LoVo (cell line): Measurements from ENCODE around the gene SNAPC2.

Source experiments
- DNase-seq: peaks from one replicate; pipeline ENCODE4 v3.0.0-alpha.2; 2016; ENCODE audit warnings: low spot score

The SNAPC2 gene

DNA sequence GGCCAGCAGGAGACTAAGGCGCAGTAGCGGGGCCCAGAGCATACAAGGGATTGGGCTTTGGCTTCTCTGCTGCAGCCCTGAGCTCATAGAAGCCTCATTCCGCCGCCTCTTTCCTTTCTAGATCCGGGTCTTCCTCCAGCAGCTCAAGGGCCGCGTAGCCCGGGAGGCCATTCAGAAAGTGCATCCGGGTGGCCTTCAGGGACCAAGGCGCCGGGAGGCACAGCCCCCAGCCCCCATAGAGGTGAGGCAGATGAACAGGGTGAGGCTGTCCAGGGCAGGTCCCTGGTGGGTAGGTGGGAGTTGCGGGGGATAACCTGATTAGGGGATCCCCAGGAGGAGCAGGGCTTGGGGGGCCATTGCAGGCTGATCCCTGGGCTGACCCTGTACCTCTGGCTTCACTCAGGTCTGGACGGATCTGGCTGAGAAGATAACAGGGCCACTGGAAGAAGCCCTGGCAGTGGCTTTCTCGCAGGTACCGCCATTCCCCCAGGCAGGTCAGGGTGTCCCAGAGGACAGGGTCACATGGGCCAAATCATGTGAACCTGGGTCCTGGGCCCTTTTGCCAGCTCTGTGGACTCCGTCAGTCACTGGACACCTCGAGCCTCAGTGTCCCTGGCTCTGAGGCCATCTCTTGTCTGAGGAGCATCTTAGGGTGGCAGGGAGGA lies 1.3 kb downstream of the SNAPC2 start:
- no peak for DNase-seq

DNA sequence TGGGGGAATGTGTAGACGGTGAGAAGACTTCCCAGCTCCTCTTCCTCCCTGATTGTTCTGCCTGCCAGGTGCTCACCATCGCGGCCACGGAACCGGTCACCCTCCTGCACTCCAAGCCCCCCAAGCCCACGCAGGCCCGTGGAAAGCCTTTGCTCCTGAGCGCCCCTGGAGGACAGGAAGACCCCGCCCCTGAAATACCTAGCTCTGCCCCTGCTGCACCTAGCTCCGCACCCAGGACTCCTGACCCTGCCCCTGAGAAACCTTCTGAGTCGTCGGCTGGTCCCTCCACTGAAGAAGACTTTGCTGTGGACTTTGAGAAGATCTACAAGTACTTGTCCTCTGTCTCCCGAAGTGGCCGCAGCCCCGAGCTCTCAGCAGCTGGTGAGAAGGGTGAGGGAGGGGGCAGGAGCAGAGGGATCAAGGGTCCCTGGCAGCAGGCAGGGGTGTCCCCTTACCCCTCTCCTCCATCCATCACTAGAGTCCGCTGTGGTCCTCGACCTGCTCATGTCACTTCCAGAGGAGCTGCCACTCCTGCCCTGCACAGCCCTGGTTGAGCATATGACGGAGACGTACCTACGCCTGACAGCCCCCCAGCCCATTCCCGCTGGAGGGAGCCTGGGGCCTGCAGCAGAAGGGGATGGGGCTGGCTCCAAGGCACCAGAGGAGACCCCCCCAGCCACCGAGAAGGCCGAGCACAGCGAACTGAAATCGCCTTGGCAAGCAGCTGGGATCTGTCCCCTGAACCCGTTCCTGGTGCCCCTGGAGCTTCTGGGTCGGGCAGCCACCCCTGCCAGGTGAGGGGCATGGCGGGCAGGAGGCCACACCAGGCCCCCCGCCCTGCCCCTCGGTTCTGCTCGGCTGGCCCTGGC lies 2.1 kb downstream of the SNAPC2 start:
- DNase-seq = no peak

DNA sequence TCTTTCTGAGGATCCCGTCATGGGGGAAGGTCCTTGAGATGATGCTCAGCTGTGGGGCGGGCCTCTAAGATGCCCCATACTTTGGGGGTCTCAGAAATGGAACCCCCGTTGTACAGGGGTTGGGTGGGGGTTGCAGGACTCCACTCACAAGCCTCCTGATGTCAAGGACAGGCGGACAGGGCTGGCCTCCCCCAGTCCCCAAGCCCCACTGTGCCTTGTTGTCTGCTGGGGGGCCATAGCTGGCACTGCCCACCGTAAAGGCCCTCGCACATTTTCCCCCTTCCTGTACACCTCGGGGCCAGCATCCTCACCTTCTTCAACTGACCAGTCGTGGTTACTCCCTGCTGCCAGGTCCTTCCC lies 2.7 kb downstream of the SNAPC2 start:
- DNase-seq = no peak

DNA sequence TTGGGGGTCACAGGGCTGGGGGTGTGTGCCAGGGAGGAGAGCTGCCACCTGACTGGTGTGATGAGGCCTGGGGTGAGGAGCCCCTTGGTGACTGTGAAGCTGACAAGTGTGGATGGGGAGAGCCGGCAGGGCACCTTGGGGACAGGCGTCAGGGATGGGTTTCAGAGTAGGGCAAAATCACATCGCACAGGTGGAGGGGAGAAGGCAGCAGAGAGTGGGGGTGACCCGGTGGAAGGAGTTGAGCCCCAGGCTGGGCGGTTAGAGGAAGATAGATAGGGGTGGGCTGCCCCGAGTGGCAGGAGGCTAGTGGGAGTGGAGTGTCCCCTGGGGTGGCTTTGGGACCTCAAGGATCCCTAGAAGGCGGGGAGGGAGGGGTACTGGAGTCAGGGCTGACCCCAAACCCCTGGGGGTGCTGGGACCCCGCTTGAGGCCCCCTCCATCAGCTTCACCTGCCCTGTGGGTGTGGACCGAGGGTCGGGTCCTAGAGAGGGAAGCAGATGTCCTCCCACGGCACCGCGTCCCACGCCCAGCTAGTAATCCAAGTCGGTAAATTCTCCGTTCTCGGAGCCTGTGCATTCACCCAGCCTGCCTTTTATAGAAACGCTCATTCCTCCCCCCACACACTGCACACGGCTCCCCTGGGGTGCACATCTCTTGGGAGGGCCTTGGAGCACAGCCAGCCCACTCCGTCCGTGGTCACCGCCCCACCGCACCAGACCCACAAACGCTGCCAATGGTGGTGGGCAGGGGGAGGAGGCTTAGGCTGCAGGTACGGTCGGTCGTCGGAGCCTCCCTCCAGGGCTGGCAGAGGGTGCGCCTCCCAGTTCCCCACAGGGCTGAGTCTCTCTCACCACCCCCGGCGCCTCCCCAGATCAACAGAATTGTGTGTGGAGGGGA lies 3.4 kb downstream of the SNAPC2 start:
- DNase-seq = no peak

DNA sequence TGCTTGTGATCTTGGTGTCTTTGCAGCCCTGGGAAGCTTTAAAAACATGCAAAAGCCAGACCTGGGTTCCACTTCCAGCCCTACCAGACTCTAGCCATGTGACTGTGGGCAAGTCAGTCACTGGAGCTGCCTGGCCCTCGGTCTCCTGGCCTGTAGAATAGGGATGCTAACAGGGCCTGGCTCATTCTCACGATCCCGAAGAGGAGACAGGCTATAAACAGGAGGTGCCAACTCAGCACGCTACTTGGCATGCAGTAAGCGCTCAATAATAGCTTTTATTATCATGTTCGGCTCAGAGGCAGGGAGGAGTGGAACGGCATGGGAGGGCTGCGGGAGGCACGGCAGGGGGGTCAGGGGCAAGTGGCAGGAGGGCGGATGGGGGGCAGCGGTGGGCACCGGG lies 4.1 kb downstream of the SNAPC2 start:
- DNase-seq = no peak

DNA sequence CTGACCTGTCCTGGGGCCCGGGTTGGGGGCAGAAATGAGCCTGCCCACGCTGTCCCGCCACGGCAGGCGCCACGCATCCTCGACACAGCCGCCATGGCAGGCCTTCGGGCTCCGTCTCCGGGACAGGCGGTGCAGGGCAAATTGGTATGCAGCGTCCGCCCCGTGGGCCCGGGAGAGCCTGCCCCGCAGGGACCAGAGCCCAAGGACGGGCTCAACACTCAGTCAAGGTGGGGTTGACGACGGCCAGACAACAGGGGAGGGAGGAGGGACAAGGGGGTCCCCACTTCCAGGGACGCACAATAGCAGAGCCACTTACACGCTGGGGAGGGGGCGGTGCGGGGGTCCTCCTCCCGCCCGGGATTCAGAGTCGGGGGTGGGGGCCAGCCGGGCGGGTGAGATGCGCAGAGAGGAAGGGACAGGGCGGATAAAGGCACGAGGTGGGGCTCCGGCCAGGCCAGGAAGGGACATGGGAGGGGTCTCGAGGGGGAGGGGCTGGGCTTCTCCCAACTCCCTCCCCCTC lies 4.6 kb downstream of the SNAPC2 start:
- DNase-seq = no peak

DNA sequence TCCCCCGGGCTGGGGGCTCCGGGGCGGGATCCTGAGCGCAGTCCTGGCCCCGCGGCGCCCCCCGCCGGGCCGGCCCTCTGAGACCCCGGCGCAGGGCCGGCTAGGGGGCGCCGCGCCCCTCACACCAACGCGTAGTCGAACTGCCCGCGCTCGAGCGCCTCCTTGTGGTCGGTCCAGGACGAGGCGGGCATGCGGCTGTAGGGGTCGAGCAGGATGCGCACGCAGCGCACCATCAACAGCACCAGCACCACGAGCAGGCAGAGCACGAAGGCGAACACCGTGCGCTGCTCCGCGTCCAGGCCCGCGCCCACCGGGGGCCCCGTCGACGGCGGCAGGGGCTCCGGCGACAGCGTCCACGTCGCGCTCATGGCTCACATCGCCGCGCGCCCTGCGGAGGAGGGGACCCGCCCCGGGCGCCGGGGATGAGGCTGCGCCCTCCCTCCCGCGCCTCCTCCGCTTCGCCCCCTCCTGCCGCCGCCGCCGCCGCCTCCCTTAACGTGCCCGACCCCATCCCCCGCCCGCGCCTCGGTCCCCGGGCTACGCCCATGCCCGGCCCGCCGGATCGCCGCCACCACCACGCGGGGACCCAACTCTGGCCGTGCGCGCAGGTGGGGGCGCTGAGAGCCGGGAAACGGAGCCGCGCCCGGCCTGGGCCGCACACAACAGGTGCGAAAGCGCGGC lies 5.2 kb downstream of the SNAPC2 start:
- peak; percentile 73 for DNase-seq

DNA sequence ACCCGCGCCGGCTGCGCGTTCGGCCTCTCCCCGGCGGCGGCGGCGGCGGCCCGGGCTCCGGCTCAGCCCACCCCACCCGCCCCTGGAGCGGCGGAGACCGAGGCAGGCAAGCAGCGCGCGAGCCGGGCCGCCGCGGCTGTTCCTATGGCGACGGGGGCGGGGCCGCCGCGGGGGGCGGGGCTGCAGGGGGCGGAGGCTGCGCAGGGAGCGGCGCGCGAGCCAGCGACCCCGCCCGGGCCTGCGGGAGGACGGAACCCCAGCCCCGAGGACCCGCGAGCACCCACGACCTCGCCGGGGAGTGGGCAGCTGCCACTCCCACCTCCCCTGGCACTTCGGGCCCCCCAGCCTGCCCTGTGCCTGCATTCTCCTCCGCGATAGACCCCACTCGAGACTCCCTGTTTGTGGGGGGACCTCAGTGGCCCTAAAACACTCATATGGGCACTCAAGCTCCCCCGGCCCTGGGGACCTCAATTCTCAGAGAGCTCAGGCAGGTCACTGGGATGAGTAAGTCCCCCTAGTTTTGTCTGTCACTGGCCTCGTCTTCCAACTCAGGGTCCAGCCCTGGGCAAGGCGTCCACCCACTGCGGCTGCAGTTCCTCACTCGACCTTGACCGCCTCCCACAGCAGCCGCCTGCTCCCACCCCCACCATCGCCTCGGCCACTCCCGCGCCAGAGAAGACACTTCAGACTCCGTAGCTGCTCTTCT lies 6.0 kb downstream of the SNAPC2 start, which contains the start of gene CTXN1:
CTXN1 (minus strand) TSS at position 115 of the 706 bp plus-strand sequence. CDS start 597 bp downstream, outside the sequence.
- peak; percentile 72 for DNase-seq

DNA sequence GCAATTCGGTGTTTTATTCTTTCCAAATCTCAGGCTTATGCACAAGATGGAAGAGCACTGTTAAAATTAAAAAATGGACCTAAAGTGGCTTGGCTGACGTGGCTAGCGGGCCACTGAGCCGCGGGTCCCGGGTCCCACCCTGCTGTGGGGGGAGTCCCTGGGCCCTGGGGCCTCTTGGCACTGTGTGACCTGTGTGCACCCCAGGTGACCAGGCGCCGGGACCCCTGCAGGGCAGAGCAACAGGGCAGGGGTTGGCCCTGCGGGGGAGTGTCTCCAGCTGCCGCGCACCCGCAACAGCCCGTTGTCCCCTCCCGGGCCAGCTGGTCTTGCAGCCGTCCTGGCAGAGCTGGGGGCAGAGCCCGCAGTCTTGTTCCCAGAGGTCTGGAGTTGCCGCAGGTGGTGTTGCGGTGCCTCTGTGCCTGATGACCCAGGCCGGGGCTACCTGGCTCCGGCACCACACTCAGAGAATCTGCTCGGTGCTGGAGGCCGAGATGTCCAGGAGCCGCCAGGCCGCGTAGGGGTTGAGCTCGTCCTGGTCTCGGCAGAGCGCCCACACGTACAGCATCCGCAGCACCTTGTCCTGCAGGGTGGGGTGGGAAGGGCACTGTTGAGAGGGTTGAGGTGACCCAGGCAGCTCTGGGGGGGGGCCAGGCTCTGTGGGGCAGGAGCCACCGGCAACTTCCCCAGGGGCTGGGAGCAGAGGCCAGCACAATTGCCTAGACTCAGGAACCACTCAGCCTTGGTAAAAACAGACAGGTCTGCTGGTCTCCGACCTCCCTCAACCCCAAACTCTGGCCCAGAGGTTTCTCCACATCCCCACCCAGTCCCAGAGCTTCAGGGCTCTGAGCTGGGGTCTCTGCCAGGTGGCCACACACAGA lies 6.8 kb downstream of the SNAPC2 start:
- DNase-seq = no peak

DNA sequence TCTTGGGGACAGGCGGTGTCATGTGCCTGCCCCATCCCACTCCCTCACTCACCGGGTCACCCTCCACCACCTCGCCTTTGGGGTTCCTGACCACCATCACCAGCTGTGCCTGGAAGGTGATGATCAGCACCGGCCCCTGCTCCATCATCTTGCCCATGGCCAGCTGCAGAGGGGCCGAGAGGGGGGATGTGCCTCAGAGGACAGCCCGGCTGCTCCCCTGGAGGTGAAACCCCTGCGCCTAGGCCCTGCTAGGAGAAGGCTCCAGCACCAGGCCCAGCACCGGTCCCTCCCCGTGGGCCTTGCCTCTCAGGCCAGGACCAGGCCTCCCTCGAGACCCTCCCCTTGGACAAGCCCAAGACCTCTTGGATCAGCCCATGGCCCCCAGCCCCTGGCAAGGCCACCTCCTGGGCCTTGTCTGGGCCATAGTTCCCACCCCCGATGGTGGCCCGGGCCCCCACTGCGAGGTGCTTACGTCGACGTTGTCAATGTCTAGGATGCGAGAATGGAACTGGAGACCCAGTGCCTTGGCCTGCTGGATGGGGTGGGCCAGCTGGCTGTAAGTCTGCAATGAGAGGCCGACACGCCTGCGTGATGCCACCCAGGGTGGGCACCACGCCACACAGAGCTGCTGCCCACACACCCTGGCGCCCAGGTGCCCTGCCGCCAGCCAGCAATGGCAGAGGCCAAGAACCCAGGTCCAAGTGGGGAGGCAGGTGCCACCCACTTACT lies 7.6 kb downstream of the SNAPC2 start:
- DNase-seq = no peak

DNA sequence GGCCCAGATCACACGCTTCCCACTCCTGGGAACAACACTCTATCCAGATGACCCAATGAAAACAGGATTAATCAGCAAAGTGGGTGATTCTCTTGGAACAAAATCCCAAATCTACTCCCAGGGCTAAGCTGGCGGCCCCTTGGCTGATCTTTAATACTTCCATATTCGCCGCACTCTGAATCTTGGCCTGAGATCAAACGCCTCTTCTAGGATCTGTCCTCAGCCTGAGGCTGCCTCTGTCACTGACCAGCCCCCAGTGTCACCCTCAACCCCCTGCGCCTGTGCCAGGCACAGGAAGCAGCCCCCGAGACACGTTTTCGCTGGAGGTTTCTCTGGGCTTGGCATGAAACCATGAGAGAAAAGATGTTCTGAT lies 8.2 kb downstream of the SNAPC2 start:
- DNase-seq = no peak

DNA sequence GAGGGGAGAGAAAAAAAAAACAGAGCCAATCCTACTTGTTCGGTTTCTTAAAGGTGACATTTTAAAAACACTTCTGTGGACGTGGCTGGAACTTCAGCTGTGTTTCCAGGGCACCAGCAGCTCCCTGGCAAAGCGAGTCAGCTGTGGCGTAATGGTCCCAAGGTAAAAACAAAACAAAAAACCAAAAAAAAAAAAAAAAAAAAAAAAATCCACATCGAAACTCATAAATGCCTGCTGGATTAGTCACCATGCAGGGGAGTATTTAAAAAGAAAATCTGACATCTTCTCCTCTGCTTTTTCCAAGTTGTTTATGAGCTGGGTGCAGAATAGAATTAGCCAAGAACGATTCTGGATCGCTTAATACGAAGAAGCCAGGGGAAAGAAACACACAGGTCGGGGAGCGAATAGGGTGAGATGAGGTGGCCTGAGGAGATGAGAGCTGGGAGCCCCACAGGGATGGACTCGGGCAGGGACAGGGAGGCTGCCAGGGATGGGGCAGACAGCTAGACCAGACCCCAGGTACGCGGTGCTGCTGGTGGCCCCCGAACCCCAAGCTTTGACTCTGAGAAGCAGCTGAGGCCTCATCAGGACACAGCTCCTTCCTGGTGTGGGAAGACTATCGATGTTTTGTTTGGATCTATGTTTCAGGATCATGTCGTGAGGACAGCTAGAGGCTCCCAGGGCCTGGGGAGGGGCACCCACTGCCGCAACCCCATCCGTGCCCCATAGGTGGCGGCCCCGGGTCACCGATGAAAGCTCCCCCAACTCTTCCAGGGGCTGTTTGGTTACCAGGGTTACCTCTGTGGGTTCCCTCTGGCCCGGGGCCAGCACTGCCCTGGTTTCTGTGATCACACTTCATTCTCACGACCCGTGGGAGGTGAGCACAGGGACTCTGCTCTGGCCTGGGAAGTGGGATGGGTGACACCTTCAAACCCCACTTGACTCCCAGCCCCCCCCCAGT lies 8.9 kb downstream of the SNAPC2 start:
- DNase-seq = peak; percentile 54

DNA sequence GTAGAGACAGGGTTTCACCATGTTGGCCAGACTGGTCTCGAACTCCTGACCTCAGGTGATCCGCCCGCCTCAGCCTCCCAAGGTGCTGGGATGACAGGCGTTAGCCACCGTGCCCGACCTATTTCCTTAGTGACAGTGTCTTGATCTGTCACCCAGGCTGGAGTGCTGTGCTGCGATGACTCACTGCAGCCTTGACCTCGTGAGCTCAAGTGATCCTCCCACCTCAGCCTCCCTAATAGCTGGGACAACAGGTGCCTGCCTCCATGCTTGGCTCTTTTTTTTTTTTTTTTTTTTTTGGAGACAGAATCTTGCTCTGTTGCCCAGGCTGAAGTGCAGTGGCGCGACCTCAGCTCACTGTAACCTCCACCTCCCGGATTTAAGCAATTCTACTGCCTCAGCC lies 9.9 kb downstream of the SNAPC2 start:
- DNase-seq = peak; percentile 16

DNA sequence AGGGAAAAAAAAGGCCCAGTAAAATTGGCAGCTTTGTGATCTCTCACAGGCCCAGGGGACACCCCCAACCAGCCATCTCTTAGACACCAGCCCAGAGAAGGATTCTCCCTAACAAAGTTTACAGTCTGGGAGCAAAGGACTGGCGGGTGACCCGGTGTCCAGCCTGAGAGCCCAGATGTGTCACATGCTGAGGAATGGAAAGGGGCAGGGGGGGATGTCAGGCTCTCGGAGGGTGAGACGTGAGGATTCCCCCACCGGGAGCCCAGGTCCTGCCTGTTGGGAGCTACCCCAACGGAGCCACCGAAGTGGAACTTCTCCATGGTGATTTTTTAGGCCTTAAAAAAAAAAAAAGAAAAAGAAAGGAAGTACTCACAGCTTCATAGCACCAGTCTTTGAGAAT lies 10.6 kb downstream of the SNAPC2 start:
- DNase-seq = no peak

DNA sequence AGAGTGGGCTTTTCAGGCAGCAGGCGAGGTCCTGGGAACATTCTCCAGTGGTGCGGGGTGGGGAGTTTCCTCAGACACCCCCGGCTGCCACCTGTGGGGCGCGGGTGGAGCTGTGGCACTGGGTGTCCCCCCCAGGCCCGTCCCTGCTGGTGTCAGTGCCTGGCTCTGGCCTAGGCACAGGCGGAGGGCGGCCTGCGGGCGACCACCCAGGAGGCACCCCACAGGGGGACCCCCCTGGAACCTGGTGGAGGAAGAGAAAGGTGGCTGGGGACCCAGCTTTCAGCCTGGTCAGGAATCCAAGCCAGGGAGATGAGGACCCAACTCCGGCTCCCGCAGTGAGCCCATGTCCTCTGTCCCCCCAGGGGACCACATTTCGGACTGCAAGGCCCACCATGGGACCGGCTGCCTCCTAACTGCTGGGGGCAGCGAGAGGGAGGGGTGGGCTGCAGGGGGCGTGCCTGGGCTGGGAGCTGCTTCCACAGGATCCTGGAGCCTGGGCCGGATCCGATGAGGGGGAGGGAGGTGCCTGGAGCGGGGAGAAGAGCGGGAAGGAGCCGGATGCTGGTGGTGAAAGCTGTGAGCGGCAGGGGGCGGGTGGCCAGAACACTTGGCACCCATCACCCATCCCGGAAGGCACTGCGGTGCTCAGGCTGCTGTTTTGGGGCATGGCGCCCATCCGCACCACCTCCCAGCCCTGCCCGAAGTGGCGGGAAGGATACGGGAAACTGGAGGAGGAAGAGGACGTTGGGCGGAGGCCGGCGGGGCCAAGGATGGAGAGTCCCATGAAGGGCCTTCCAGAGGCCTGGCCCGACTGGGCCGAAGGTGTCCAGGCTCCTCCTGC lies 11.3 kb downstream of the SNAPC2 start:
- no peak for DNase-seq

DNA sequence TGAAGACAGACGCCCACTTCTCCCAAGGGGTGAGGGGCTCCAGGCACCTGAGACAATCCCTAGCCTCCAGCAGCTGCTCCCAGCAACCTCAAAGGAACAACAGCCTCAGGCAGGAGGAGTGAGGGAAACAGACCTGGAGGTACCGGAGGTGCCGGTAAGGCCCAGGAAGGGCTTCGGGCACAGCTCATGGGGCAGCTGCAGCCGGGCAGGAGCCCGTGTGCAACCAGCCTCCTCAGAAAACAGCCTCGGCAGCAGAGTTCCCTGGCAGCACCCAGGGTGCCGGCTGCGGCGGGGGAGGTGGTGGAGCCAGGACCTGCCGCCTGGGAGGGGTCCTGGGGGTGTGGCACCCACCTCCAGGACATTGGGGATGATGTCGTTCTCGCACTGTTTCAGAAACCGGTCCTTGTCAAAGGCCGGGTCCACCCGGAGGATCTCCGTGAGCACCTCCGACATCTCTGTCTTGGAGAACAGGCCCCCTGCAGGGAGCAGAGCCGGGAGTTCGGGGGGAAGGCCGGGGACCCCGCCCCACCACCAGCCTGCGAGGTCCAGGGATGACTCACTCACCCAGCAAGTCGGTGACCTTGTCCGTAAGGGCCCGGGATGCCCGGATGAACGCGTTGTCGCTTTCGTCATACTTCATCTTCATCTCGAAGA lies 12.3 kb downstream of the SNAPC2 start:
- DNase-seq = no peak

DNA sequence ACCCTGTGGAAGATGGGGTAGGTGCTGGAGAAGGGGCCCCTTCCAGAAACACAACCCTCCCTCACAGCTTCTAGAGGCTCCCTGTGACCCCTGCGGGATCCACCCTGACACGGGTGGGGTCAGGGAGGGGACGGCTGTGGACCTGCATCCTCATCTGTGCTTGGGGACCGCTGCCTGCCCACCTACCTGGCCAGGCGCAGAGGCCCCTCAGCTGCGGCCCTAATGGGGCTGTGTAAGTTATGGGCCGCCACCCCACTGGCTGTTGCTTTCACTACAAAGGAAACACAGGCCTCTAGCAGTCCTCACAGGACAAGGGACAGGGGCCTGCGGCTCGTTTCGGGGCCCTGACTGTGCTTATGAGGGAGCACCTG lies 12.8 kb downstream of the SNAPC2 start:
- no peak for DNase-seq
